SK-N-SH (cell line): ENCODE measurements around the gene SLFN14. TPM values are rescaled to one million over a fixed set of nuclear protein-coding genes. Genes with fewer than 3 reads are reported as not detected.

ENCODE experiments used
- CTCF ChIA-PET: fragments of 300-600, 350-600 bp; formaldehyde crosslinking; extraction: SDS; loops from one replicate; lab custom pipeline; 2021; lab: Yijun Ruan, JAX
- POLR2A ChIA-PET: fragments of 350-600 bp; sonication (Branson Sonifier 250); formaldehyde crosslinking; extraction: SDS; loops from one replicate; lab custom pipeline; 2020; ENCODE audit warnings: antibody characterized with exemption, inconsistent platforms; lab: Yijun Ruan, JAX
- DNase-seq: peaks from one replicate; pipeline ENCODE4 v3.0.0; 2012
- H2AFZ ChIP-seq: fragments of 200-600 bp; sonication (generic); 2 replicates; pipeline ENCODE4 v1.8.1; 2016; ENCODE audit warnings: antibody characterized with exemption, mild to moderate bottlenecking, low read depth
- H3F3A ChIP-seq: fragments of 200-600 bp; sonication (generic); replicated peaks from 2 replicates; pipeline ENCODE3; 2016; ENCODE audit warnings: antibody characterized with exemption, mild to moderate bottlenecking; ENCODE audit not compliant: insufficient read depth
- H3K27ac ChIP-seq, 2 experiments: fragments of 200-500 bp in 1 of 2; fragments of 200-600 bp in 1 of 2; sonication (Bioruptor generic) in 1 of 2; sonication (generic), shearing (Covaris generic) in 1 of 2; 2 replicates each; pipeline versions ENCODE4 v1.5.1 to v1.6.1; 2014 to 2016; ENCODE audit warnings: low read depth in 2 of 2, inconsistent platforms in 1 of 2, low read length in 1 of 2, mild to moderate bottlenecking in 1 of 2, mixed read lengths in 1 of 2
- H3K27me3 ChIP-seq: fragments of 200-600 bp; sonication (generic), shearing (Covaris generic); 2 replicates; pipeline ENCODE4 v1.6.1; 2016; ENCODE audit warnings: mixed run types; ENCODE audit not compliant: insufficient read depth
- H3K36me3 ChIP-seq, 2 experiments: fragments of 200-500 bp in 1 of 2; fragments of 200-600 bp in 1 of 2; sonication (Bioruptor generic) in 1 of 2; sonication (generic) in 1 of 2; replicated peaks in 1 of 2; 2 replicates each; pipeline versions ENCODE3 to v1.5.1; 2014 to 2016; ENCODE audit warnings: low read length in 1 of 2, mild to moderate bottlenecking in 1 of 2; ENCODE audit not compliant: insufficient read depth in 2 of 2, control insufficient read depth in 1 of 2
- H3K4me1 ChIP-seq, 2 experiments: fragments of 200-500 bp in 1 of 2; fragments of 200-600 bp in 1 of 2; sonication (Bioruptor generic) in 1 of 2; sonication (generic), shearing (Covaris generic) in 1 of 2; 2 replicates each; pipeline versions ENCODE4 v1.5.1 to v1.6.1; 2014 to 2016; ENCODE audit warnings: low read depth in 1 of 2, low read length in 1 of 2, mixed run types in 1 of 2; ENCODE audit not compliant: insufficient read depth in 2 of 2, control insufficient read depth in 1 of 2
- H3K4me2 ChIP-seq: fragments of 200-600 bp; sonication (generic), shearing (Covaris generic); 2 replicates; pipeline ENCODE4 v1.6.1; 2017; ENCODE audit warnings: mixed run types
- H3K4me3 ChIP-seq, 2 experiments: fragments of 200-500 bp in 1 of 2; fragments of 200-600 bp in 1 of 2; sonication (Bioruptor generic) in 1 of 2; sonication (generic), shearing (Covaris generic) in 1 of 2; 2 replicates each; pipeline versions ENCODE4 v1.5.1 to v1.8.1; 2014 to 2016; ENCODE audit warnings: low read depth in 2 of 2, inconsistent platforms in 1 of 2, low read length in 1 of 2, mild to moderate bottlenecking in 1 of 2, mixed read lengths in 1 of 2, moderate library complexity in 1 of 2
- H3K79me2 ChIP-seq: fragments of 200-600 bp; sonication (generic); 2 replicates; pipeline ENCODE4 v1.8.1; 2017; ENCODE audit warnings: mild to moderate bottlenecking; ENCODE audit not compliant: insufficient read depth
- H3K9ac ChIP-seq: fragments of 200-600 bp; sonication (generic); 2 replicates; pipeline ENCODE4 v1.6.1; 2017; ENCODE audit warnings: mixed run types
- H3K9me2 ChIP-seq: fragments of 200-600 bp; sonication (generic); 2 replicates; pipeline ENCODE4 v1.6.1; 2017; ENCODE audit warnings: mixed run types
- H3K9me3 ChIP-seq: fragments of 200-600 bp; sonication (generic); 2 replicates; pipeline ENCODE4 v1.6.1; 2017; ENCODE audit warnings: mixed run types, mild to moderate bottlenecking, moderate library complexity
- H4K20me1 ChIP-seq: fragments of 200-600 bp; sonication (generic); 2 replicates; pipeline ENCODE4 v1.6.1; 2017; ENCODE audit warnings: mild to moderate bottlenecking, mixed run types; ENCODE audit not compliant: insufficient read depth
- CTCF ChIP-seq: fragments of 200-600 bp; sonication (generic); IDR thresholded peaks from 2 replicates; pipeline ENCODE4 v1.6.1; 2017; ENCODE audit warnings: antibody characterized with exemption, mild to moderate bottlenecking, moderate library complexity
- ELF1 ChIP-seq: IDR thresholded peaks from 2 replicates; pipeline ENCODE4 v1.4.0; 2012
- GABPA ChIP-seq: IDR thresholded peaks from 2 replicates; pipeline ENCODE4 v1.4.0; 2012; ENCODE audit warnings: low read depth, mild to moderate bottlenecking
- MXI1 ChIP-seq: IDR thresholded peaks from 2 replicates; pipeline ENCODE4 v1.6.1; 2012; ENCODE audit warnings: mild to moderate bottlenecking, low read depth, low read length, improper control_type of control experiment
- NFIC ChIP-seq: IDR thresholded peaks from 2 replicates; pipeline ENCODE4 v1.4.0; 2012; ENCODE audit warnings: borderline replicate concordance
- PBX3 ChIP-seq: IDR thresholded peaks from 2 replicates; pipeline ENCODE4; 2012
- RAD21 ChIP-seq: IDR thresholded peaks from 2 replicates; pipeline ENCODE4 v1.6.1; 2012; ENCODE audit warnings: mild to moderate bottlenecking, low read length
- RCOR1 ChIP-seq: fragments of 150-350 bp; IDR thresholded peaks from 2 replicates; pipeline ENCODE4 v1.6.1; 2017; ENCODE audit warnings: antibody characterized with exemption, low read length
- REST ChIP-seq: IDR thresholded peaks from 2 replicates; pipeline ENCODE4 v1.6.1; 2012; ENCODE audit warnings: mild to moderate bottlenecking, low read depth, low read length, moderate library complexity
- SMC3 ChIP-seq: IDR thresholded peaks from 2 replicates; pipeline ENCODE4 v1.6.1; 2012; ENCODE audit warnings: low read depth, low read length, improper control_type of control experiment
- TCF12 ChIP-seq: IDR thresholded peaks from 2 replicates; pipeline ENCODE4 v1.4.0; 2012
- TEAD4 ChIP-seq: IDR thresholded peaks from 2 replicates; pipeline ENCODE4 v1.4.0; 2012; ENCODE audit warnings: mild to moderate bottlenecking, borderline replicate concordance; ENCODE audit not compliant: insufficient read depth
- USF2 ChIP-seq: fragments of 150-350 bp; IDR thresholded peaks from 2 replicates; pipeline ENCODE4 v1.6.1; 2017; ENCODE audit warnings: antibody characterized with exemption, low read length, low read depth, borderline replicate concordance
- polyA plus RNA-seq, 3 experiments: library from polyadenylated mRNA; depleted of rRNA; stranded (reverse); fragments of >200 nt; gene quantifications; 2 replicates each; pipeline ENCODE4 v1.2.3, GENCODE V29; 2012

Gene SLFN14
- polyA plus RNA-seq, 1 of the 3 experiments (the other 2 are of a cell fraction) = not detected

DNA sequence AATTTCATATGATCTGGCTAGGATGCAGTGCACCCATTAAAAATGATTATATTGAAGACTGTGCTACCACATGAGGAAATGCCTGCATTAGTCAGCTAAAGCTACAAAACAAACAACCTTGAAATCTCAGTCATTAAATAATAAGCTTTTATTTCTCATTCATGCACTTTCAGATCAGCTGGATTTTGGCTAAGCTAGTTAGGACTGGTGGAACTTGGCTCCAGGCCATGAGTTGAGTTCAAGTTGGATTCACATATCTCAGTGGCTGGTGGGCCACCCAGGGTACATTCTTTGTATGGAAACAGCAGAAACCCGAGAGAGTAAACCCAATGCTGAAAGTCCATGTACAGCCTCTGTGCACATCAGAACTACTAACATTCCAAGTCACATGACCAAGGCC is 16.8 kb downstream of the SLFN14 start (continued):
- TF ChIP-seq USF2 (no peak), SMC3 (no peak), PBX3 (no peak)
- TF ChIP-seq, all 33 proteins: peak for 0

DNA sequence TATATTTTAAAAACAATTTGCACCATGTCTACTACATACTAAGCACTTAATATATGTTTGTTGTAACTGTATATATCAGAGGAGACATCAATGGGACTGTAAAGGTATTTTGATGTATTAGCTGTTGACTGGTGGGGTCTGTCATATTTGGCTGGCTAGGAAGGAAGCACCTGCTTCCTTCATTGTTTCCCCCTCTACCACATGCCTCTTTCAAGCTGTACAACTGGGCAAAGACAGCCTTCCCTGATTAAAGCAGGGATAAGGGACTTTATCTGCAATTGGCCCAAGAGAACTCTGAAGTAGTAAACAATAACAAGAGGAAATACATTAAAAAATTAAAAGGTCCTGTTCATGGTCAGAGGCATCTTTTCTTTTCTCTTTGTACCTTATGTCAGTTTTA is 17.6 kb downstream of the SLFN14 start:
- Histone ChIP-seq H3K9ac (no peak overlapping the region), H3K36me3 (no peaks in the 10 kb centered on the region), H3K4me3 (no peak overlapping the region), H4K20me1 (no peaks in the 10 kb centered on the region; the same call in 1 of the 2 replicates), H3K9me3 (no peaks in the 10 kb centered on the region), H3K27ac (no peak overlapping the region), H3K9me2 (no peaks in the 10 kb centered on the region), H3K79me2 (no peaks in the 10 kb centered on the region), H3K4me2 (no peak overlapping the region), H2AFZ (no peak overlapping the region), H3F3A (peaks cover 1% of the 10 kb centered on the region), H3K4me1 (no peaks in the 10 kb centered on the region), H3K27me3 (peaks cover 36% of the 10 kb centered on the region)
- TF ChIP-seq GABPA (no peak), RCOR1 (no peak), TEAD4 (no peak), ELF1 (no peak), RAD21 (no peak), CTCF (no peak), NFIC (no peak), REST (no peak), MXI1 (no peak), TCF12 (no peak)
- ChIA-PET CTCF (interaction anchor here (1.7 to 4.3 kb wide), 2 partner anchors 10 to 230 kb away, joined by 8 to 26 read pairs; no protein-coding TSS in a partner anchor), POLR2A (no interaction called here)
- DNase-seq = no peak
